B cell (primary cell): Measurements from ENCODE around the gene IGFBP3. TPM values are rescaled to one million over a fixed set of nuclear protein-coding genes. Genes with fewer than 3 reads are reported as not detected.

Experiments used
- ATAC-seq: fragments of 200-7000 bp; cut with Tn5 transposase; one replicate; pipeline ENCODE4 v1.10.0; 2021; ENCODE audit warnings: low read depth, mild to moderate bottlenecking, moderate number of reproducible peaks, moderate library complexity
- CTCF ChIA-PET: fragments of 350-600 bp; sonication (Branson Sonifier 250); formaldehyde crosslinking; loops from one replicate; lab custom pipeline; 2021; ENCODE audit warnings: antibody characterized with exemption, inconsistent platforms; lab: Charles Lee
- POLR2A ChIA-PET: fragments of 350-600 bp; sonication (Branson Sonifier 250); formaldehyde crosslinking; loops from one replicate; lab custom pipeline; 2021; ENCODE audit warnings: antibody characterized with exemption; lab: Charles Lee
- DNase-seq: peaks from one replicate; pipeline ENCODE4 v3.0.0; 2013
- H2AFZ ChIP-seq: 2 replicates; pipeline ENCODE4 v1.6.1; 2012; ENCODE audit warnings: mild to moderate bottlenecking, low read depth, low read length; ENCODE audit not compliant: insufficient read depth, poor library complexity, severe bottlenecking
- H3K27ac ChIP-seq, 2 donors: 1 replicate in 1 of 2; 2 replicates in 1 of 2; pipeline ENCODE4 v1.5.1; 2012 to 2013; ENCODE audit warnings: low read length in 2 of 2, mild to moderate bottlenecking in 2 of 2, moderate library complexity in 1 of 2
- H3K27me3 ChIP-seq, 4 experiments: fragments of 200-600 bp in 1 of 4; sonication (generic) in 1 of 4; replicated peaks in 1 of 4; 1 replicate in 2 of 4; 2 replicates in 2 of 4; pipeline versions ENCODE4 v1.6.1 to v1.7.0; 2013 to 2016; ENCODE audit warnings: low read length in 3 of 4, mild to moderate bottlenecking in 2 of 4, mixed read lengths in 1 of 4, moderate library complexity in 1 of 4; ENCODE audit not compliant: insufficient read depth in 4 of 4, control insufficient read depth in 3 of 4; ENCODE audit errors: control extremely low read depth in 1 of 4
- H3K36me3 ChIP-seq, 2 experiments: replicated peaks in 1 of 2; 1 replicate in 1 of 2; 2 replicates in 1 of 2; pipeline versions ENCODE4 v1.6.1 to v1.7.1; 2013; ENCODE audit warnings: low read length in 1 of 2; ENCODE audit not compliant: insufficient read depth in 2 of 2, control insufficient read depth in 1 of 2; ENCODE audit errors: control extremely low read depth in 1 of 2, extremely low read depth in 1 of 2
- H3K4me1 ChIP-seq, 2 donors: fragments of 200-600 bp in 1 of 2; sonication (generic) in 1 of 2; 1 replicate in 1 of 2; 2 replicates in 1 of 2; pipeline versions ENCODE4 v1.5.1 to v1.6.1; 2013 to 2017; ENCODE audit warnings: low read length in 2 of 2; ENCODE audit not compliant: control insufficient read depth in 2 of 2, insufficient read depth in 2 of 2
- H3K4me2 ChIP-seq: replicated peaks from 2 replicates; pipeline ENCODE3; 2012; ENCODE audit warnings: mild to moderate bottlenecking, low read depth, low read length; ENCODE audit not compliant: poor library complexity, severe bottlenecking
- H3K4me3 ChIP-seq, 5 experiments: fragments of 200-600 bp in 1 of 5; sonication (generic) in 1 of 5; 1 replicate in 3 of 5; 2 replicates in 2 of 5; pipeline versions ENCODE4 v1.5.1 to v1.7.0; 2011 to 2016; ENCODE audit warnings: low read length in 4 of 5, mild to moderate bottlenecking in 4 of 5, low read depth in 2 of 5, control low read depth in 1 of 5, moderate library complexity in 1 of 5; ENCODE audit not compliant: insufficient read depth in 1 of 5; ENCODE audit errors: control extremely low read depth in 1 of 5, extremely low read depth in 1 of 5
- H3K79me2 ChIP-seq: fragments of 200-600 bp; sonication (generic); one replicate; pipeline ENCODE4 v1.6.0; 2016; ENCODE audit warnings: low read length; ENCODE audit not compliant: control insufficient read depth, insufficient read depth
- H3K9ac ChIP-seq: fragments of 200-600 bp; sonication (generic); 2 replicates; pipeline ENCODE4 v1.6.1; 2017; ENCODE audit warnings: mild to moderate bottlenecking, low read length, moderate library complexity
- H3K9me3 ChIP-seq, 3 donors: one replicate each; pipeline versions ENCODE4 v1.6.1 to v1.7.1; 2013; ENCODE audit warnings: low read length in 2 of 3; ENCODE audit not compliant: control insufficient read depth in 2 of 3, insufficient read depth in 1 of 3; ENCODE audit errors: control extremely low read depth in 1 of 3
- H4K20me1 ChIP-seq: 2 replicates; pipeline ENCODE4 v1.6.0; 2012; ENCODE audit warnings: mild to moderate bottlenecking, low read length; ENCODE audit not compliant: insufficient read depth, control insufficient read depth, poor library complexity, severe bottlenecking
- H3K27ac Mint-ChIP-seq: one replicate; pipeline ENCODE4 v1.8.0; 2021; ENCODE audit warnings: mixed read lengths
- H3K27me3 Mint-ChIP-seq: one replicate; pipeline ENCODE4 v1.8.0; 2021; ENCODE audit warnings: mixed read lengths
- H3K4me1 Mint-ChIP-seq: one replicate; pipeline ENCODE4 v1.8.0; 2021; ENCODE audit warnings: mixed read lengths
- H3K4me3 Mint-ChIP-seq: one replicate; pipeline ENCODE4 v1.8.0; 2021; ENCODE audit warnings: mixed read lengths
- H3K9me3 Mint-ChIP-seq: one replicate; pipeline ENCODE4 v1.8.0; 2022; ENCODE audit warnings: mixed read lengths; ENCODE audit not compliant: insufficient read depth
- CTCF ChIP-seq: fragments of 200-600 bp; IDR thresholded peaks from one replicate; pipeline ENCODE4 v1.8.0; 2022; ENCODE audit warnings: antibody characterized with exemption, mild to moderate bottlenecking
- EZH2 ChIP-seq: IDR thresholded peaks from 2 replicates; pipeline ENCODE4 v1.6.1; 2012; ENCODE audit warnings: borderline replicate concordance, low read depth, mild to moderate bottlenecking, moderate library complexity, low read length; ENCODE audit not compliant: insufficient read depth, poor library complexity, severe bottlenecking
- WGBS: methylation state at CpG from one replicate; pipeline ENCODE4 v1.1.5; 2013; ENCODE audit warnings: missing lambda C conversion rate; ENCODE audit not compliant: insufficient coverage; 5-methylcytosine and 5-hydroxymethylcytosine counted together
- intact Hi-C: fragments of 100-400 bp; cut with micrococcal nuclease; formaldehyde crosslinking; loops from one replicate; pipeline ENCODE4 v1.10.0; 2022
- polyA plus RNA-seq: library from polyadenylated mRNA; depleted of rRNA; stranded (reverse); fragments of >200 nt; gene quantifications from 2 replicates; pipeline ENCODE4 v1.2.3, GENCODE V29; 2012
- total RNA-seq, 2 donors: library from RNA; stranded (reverse); fragments of 120-200 nt in 1 of 2; gene quantifications; 1 replicate in 1 of 2; 2 replicates in 1 of 2; pipeline versions ENCODE4 v1.2.3 to v1.2.4, GENCODE V29; 2013 to 2022

The IGFBP3 gene
- total and polyA plus RNA-seq, 2 donors (not counting 1 experiment from before 2014, with no cell fraction given) = not detected

- Histone ChIP-seq H3K79me2 (no peaks in the 10 kb centered on the region), H3K9ac (no peak overlapping the region), H3K4me2 (no peak overlapping the region), H3K4me3 (no peak overlapping the region), H3K27me3 (no peaks in the 10 kb centered on the region), H3K4me1 (no peaks in the 10 kb centered on the region), H3K36me3 (no peaks in the 10 kb centered on the region), H3K9me3 (peaks cover 0 to 19% (median 11%) of the 10 kb centered on the region in 3 donors), H3K27ac (no peak overlapping the region), H2AFZ (no peak overlapping the region), H4K20me1 (no peaks in the 10 kb centered on the region)
- Mint-ChIP-seq H3K9me3 (peaks cover 7% of the 10 kb centered on the region), H3K27ac (no peak overlapping the region), H3K27me3 (peaks cover 9% of the 10 kb centered on the region), H3K4me1 (no peaks in the 10 kb centered on the region), H3K4me3 (no peak overlapping the region)
- intact Hi-C loops = no loop called here
- ATAC-seq (no peak), DNase-seq (no peak)
- ChIA-PET POLR2A (no interaction called here), CTCF (no interaction called here)
- TF ChIP-seq CTCF (no peak), EZH2 (no peak)
- WGBS = 100% methylated on average over 2 of the region's 2 CpGs
These were observed 44.6 kb downstream of the IGFBP3 start for GRCh38 chr7:45876519-45876918.

- DNase-seq (no peak), ATAC-seq (no peak)
- Histone ChIP-seq H3K9me3 (peaks cover 0 to 17% (median 11%) of the 10 kb centered on the region in 3 donors), H3K27me3 (no peaks in the 10 kb centered on the region), H3K4me3 (no peak overlapping the region), H3K4me2 (no peak overlapping the region), H3K9ac (no peak overlapping the region), H2AFZ (no peak overlapping the region), H3K27ac (no peak overlapping the region), H3K79me2 (no peaks in the 10 kb centered on the region), H3K36me3 (no peaks in the 10 kb centered on the region), H3K4me1 (no peaks in the 10 kb centered on the region), H4K20me1 (no peaks in the 10 kb centered on the region)
- POLR2A ChIA-PET = no interaction called here
- TF ChIP-seq EZH2 (no peak), CTCF (no peak)
- Mint-ChIP-seq H3K4me1 (no peaks in the 10 kb centered on the region), H3K27me3 (peaks cover 9% of the 10 kb centered on the region), H3K9me3 (peaks cover 7% of the 10 kb centered on the region), H3K27ac (no peak overlapping the region), H3K4me3 (no peak overlapping the region)
- intact Hi-C loops = no loop called here
- 92% methylated on average over 7 of the region's 8 CpGs for WGBS
- CTCF ChIA-PET = interaction anchor here (0.7 kb wide), 1 partner anchor 16 kb away, joined by 3 read pairs; no protein-coding TSS in a partner anchor
These were observed 46.5 kb downstream of the IGFBP3 start for GRCh38 chr7:45874408-45875131.
